HuH-7 (cell line): ENCODE measurements around the gene CFAP74.

Experiments
- DNase-seq: peaks from one replicate; pipeline ENCODE4 v3.0.0; 2011; ENCODE audit warnings: low spot score

The CFAP74 gene

DNA sequence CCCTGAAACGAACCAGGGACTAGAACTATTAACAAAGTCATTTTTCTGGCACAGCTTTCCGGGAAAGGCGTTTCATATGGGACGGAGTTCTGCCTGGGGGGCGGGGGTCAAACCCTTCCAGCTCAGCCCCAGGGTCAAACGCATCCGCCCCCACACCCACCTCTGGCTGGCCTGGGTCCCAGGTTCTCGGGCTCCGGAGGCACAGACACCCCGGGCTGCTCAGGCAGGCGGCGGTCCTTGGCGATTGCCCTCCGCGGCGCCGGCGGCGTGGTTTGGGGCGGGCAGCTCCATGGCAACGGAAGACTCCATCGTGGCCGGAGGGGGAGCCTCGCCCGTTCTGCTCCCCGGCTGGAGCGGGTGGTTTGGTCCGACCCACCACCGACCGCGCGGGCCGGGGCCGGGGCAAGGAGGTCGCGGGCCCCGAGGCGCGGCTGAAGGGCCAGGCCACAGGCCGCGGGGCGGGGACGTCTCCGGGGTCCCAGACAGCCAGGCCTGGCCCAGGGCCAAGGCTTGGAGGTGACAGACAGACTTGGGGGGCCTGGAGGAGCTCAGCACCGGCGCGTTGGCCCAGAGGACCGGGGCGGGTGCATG lies at the start of gene CFAP74:
Gene CFAP74, minus strand, starts transcription at position 246 of the 591 bp plus-strand sequence. CDS start 12,830 bp downstream, outside the sequence.
- no peak for DNase-seq

DNA sequence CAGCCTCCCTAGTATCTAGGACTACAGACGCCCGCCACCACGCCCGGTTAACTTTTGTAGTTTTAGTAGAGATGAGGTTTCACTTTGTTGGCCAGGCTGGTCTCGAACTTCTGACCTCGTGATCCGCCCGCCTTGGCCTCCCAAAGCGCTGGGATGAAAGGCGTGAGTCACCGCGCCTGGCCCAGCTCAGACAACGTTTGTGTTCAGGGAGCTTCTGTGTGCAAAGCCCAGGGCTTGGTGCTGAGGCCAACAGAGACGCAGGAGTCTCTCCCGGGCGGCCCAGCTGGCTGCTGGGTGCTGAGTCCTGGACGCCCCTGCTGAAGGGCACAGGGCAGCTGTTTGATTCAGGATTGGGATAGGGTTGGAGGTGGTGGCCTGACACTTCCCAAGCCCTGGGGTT lies 49.6 kb upstream of the CFAP74 start:
- no peak for DNase-seq

GRCh38 chr1:2052756-2053155 lies 49.2 kb upstream of the CFAP74 start:
- DNase-seq: no peak

GRCh38 chr1:2052054-2052679 lies 48.6 kb upstream of the CFAP74 start:
- DNase-seq: no peak

DNA sequence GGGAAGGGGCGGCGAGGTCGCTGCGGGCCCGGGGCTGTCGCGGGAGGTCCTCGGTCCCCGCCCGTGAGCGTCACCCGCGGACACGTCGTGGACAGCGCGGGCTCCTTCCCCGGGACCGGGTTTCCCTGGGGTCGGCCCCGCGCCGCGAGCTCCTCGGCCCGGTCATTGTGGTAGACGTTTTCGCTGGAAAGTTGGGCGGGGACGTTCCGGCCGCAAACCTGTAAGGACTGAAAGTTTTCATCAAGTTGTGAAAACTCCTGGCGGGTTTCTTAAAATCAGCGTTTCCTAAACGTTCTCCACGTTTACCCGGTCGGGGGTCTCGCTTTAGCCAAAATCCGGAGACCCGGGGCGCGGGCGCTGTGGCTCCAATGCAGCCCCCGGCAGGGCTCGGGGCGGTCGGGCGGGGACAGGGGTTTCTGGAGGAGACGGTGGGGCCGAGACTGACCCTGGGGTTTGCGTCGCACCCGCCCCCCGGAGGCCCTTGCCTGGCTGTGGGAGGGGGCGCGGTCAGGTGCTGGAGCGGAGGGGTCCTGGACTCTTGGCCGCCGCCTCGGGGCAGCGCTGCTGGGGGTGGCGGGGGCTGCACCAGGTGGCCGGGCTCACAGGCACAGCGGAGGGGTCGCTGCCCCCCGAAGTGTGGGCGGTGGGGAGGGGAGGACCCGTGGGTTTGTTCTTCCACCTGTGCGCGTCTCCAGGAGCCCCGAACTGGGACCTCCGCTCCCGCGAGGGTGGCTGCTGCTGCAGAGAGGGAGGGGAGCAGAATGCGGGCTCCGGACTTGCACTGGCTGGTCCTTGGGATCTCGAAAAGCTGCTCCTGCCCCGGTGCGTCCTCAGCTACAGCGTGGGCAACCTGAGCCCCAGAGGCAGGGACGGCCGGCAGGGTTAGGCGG lies 47.5 kb upstream of the CFAP74 start:
- DNase-seq: no peak

GRCh38 chr1:2050461-2050792 lies 46.8 kb upstream of the CFAP74 start:
- DNase-seq: no peak

DNA sequence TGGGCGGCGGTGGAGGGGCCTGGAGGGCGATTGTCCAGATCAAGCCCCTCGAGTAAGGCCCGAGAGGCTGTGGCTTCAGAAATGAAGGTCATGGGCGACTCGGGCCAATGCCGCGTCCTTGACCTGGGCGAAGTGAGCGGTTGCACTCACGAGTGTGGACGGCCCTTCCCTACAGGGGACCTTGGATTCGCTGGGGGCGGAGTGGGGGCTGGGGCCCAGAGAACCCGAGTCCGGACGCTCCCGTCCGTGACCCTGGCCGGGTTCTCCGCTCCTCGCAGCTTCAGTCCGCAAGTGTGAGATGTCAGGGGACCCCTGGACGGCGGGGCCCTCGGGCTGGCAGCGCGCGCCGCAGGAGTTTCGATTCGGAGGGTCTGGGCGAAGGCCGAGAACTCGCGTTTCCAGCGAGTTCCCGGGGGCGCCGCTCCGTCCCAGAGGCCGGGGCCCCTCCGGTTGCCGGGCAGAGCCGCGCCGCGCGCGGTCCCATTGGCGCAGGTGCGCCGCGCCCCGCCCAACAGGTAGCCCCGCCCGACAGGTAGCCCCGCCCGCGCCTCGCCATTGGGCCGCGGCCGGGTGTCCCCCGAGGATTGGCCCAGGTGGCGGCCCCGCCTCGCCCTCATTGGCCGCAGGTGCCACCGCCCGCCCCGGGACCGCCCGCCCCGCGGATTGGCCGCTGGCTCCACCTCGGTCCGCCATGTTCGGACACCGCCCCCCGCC lies 46.3 kb upstream of the CFAP74 start, which contains the start of gene PRKCZ:
Gene PRKCZ, plus strand, starts transcription at position 694 of the 714 bp plus-strand sequence. CDS start 220 bp downstream, outside the sequence.
- DNase-seq: peak; percentile 94

DNA sequence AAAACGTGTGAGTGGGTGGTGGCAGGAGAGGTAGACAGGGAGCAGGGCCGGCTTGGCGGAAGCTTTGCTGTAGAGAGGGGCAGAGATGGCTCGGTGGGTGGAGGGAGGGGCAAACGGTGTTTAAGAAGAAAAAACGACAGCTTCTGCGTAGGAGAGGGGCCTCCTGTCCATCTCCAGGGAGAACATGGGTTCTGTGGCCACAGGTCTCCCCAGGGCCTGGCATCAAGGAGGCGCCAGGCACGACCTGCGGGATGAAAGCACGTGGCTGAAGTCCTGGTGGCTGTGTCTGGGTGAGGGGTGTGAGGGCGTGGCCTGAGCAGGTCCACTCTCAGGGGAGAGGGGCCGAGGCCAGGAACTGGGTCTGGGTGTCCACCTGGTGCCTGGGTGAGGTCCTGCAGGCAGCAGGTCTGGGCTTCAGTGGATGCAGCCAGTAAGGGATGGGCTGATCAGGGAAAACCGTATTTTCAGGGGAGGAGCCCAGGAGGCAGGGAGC lies 45.7 kb upstream of the CFAP74 start:
- peak; percentile 81 for DNase-seq

GRCh38 chr1:2047749-2048729 lies 44.5 kb upstream of the CFAP74 start:
- DNase-seq: no peak

GRCh38 chr1:2046953-2047748 lies 43.6 kb upstream of the CFAP74 start:
- no peak for DNase-seq

- peak; percentile 96 for DNase-seq
Measured at GRCh38 chr1:2046174-2046917, 42.8 kb upstream of the CFAP74 start.

GRCh38 chr1:2045468-2046173 lies 42.0 kb upstream of the CFAP74 start:
- no peak for DNase-seq

DNA sequence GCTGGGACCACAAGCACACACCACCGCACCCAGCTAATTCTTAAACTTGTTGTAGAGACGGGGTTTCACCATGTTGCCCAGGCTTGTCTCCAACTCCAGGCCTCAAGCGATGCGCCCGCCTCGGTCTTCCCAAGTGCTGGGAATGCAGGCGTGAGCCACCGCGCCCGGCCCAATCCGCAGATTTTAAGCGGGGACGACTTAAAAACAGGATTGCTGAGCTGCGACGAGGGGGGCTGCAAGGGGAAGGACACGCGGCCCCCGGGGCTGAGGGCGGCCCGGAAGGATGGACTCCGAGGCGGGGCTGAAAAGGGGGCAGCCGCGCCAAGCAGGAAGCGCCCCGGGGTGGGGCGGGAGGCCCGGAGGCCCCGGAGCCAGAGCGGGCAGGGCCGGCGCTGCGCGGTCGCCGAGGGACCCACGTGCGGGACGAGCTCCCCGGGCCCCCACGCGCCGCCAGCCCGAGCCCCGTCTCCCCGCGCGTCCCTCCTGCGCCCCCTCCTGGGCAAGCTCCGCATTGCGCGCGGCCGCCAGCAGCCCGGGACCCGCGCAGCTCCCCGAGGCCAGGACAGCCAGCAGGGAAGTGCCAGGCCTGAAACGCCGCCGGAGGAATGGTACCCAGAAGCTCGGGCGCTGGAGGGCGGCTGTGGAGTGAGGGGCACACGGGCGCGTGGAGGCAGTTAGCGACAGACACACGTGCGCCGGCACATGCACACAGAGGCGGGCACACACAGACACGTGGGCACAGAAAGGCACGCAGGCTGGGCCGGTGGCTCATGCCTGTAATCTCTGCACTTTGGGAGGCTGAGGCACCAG lies 41.1 kb upstream of the CFAP74 start:
- peak; percentile 81 for DNase-seq

DNA sequence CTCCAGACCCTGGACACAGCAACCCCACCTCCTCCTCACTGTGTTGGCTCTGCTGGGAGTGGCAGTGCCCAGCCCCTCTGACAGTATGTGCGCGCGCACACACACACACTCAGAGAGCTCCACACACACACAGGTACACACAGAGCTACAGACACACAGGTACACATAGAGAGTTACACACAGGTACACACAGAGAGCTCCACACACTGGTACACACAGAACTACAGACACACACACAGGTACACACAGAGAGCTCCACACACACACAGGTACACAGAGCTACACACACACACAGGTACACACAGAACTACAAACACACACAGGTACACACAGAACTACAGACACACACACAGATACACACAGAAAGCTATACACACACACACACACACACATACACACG lies 40.3 kb upstream of the CFAP74 start:
- DNase-seq: no peak

- no peak for DNase-seq
Measured at GRCh38 chr1:2042830-2043773, 39.5 kb upstream of the CFAP74 start.

- no peak for DNase-seq
Measured at GRCh38 chr1:2041887-2042286, 38.3 kb upstream of the CFAP74 start.

- no peak for DNase-seq
Measured at GRCh38 chr1:2041305-2041704, 37.7 kb upstream of the CFAP74 start.
